OCI-LY1 (cell line): Measurements from ENCODE around the gene SIRT3.

ENCODE experiments used
- H2AFZ ChIP-seq: fragments of 200-600 bp; sonication (generic), shearing (Covaris generic); 2 replicates; pipeline ENCODE4 v1.6.0; 2014; ENCODE audit warnings: antibody characterized with exemption, mild to moderate bottlenecking, low read length
- H3F3A ChIP-seq: fragments of 200-600 bp; sonication (generic), shearing (Covaris generic); 2 replicates; pipeline ENCODE4 v1.6.0; 2014; ENCODE audit warnings: mild to moderate bottlenecking, antibody characterized with exemption, low read length, moderate library complexity; ENCODE audit not compliant: insufficient read depth
- H3K27ac ChIP-seq: fragments of 200-600 bp; sonication (generic); 2 replicates; pipeline ENCODE4 v1.5.1; 2014; ENCODE audit warnings: low read length, mixed run types, mild to moderate bottlenecking, low read depth; ENCODE audit not compliant: poor library complexity, severe bottlenecking
- H3K27me3 ChIP-seq: fragments of 200-600 bp; sonication (generic); 2 replicates; pipeline ENCODE4 v1.6.0; 2014; ENCODE audit warnings: antibody characterized with exemption, mild to moderate bottlenecking, low read length, moderate library complexity; ENCODE audit not compliant: insufficient read depth
- H3K36me3 ChIP-seq: fragments of 200-600 bp; sonication (generic); 2 replicates; pipeline ENCODE4 v1.6.1; 2014; ENCODE audit warnings: mild to moderate bottlenecking, antibody characterized with exemption, low read length, moderate library complexity, mixed read lengths; ENCODE audit not compliant: insufficient read depth
- H3K4me1 ChIP-seq: fragments of 200-600 bp; sonication (generic); 2 replicates; pipeline ENCODE4 v1.5.1; 2014; ENCODE audit warnings: mild to moderate bottlenecking, low read length, moderate library complexity; ENCODE audit not compliant: insufficient read depth, severe bottlenecking
- H3K4me2 ChIP-seq: fragments of 200-600 bp; sonication (generic), shearing (Covaris generic); 2 replicates; pipeline ENCODE4 v1.6.1; 2014; ENCODE audit warnings: low read length
- H3K4me3 ChIP-seq: fragments of 200-600 bp; sonication (generic); 2 replicates; pipeline ENCODE4 v1.5.1; 2014; ENCODE audit warnings: low read length, low read depth, mild to moderate bottlenecking, mixed read lengths; ENCODE audit not compliant: poor library complexity, severe bottlenecking
- H3K79me2 ChIP-seq: fragments of 200-600 bp; shearing (Covaris generic); 2 replicates; pipeline ENCODE4 v1.6.1; 2016; ENCODE audit warnings: mixed run types, low read length, mixed read lengths; ENCODE audit not compliant: insufficient read depth
- H3K9ac ChIP-seq: fragments of 200-600 bp; sonication (generic), shearing (Covaris generic); 2 replicates; pipeline ENCODE4 v1.6.1; 2014; ENCODE audit warnings: mild to moderate bottlenecking, low read length, mixed read lengths
- H3K9me2 ChIP-seq: fragments of 200-600 bp; sonication (generic), shearing (Covaris generic); 2 replicates; pipeline ENCODE4 v1.6.1; 2014; ENCODE audit warnings: low read depth, mild to moderate bottlenecking, low read length, mixed read lengths
- H3K9me3 ChIP-seq: fragments of 200-600 bp; shearing (Covaris generic); 2 replicates; pipeline ENCODE4 v1.6.1; 2014; ENCODE audit warnings: low read length, mixed read lengths
- H4K20me1 ChIP-seq: fragments of 200-600 bp; sonication (generic), shearing (Covaris generic); 2 replicates; pipeline ENCODE4 v1.6.0; 2016; ENCODE audit warnings: mild to moderate bottlenecking, low read length; ENCODE audit not compliant: insufficient read depth
- EZH2 ChIP-seq: fragments of 200-600 bp; sonication (generic), shearing (Covaris generic); IDR thresholded peaks from 2 replicates; pipeline ENCODE4 v1.8.0; 2017; ENCODE audit warnings: borderline replicate concordance, mixed run types, mild to moderate bottlenecking, antibody characterized with exemption, low read length, moderate library complexity, mixed read lengths
- TF ChIP-seq, protein P1 (sequence below): fragments of 200-600 bp; sonication (generic), shearing (Covaris generic); IDR thresholded peaks from 2 replicates; pipeline ENCODE4 v1.5.1; 2017; ENCODE audit warnings: mild to moderate bottlenecking, antibody characterized with exemption, low read length, moderate library complexity, mixed read lengths

Gene SIRT3

DNA sequence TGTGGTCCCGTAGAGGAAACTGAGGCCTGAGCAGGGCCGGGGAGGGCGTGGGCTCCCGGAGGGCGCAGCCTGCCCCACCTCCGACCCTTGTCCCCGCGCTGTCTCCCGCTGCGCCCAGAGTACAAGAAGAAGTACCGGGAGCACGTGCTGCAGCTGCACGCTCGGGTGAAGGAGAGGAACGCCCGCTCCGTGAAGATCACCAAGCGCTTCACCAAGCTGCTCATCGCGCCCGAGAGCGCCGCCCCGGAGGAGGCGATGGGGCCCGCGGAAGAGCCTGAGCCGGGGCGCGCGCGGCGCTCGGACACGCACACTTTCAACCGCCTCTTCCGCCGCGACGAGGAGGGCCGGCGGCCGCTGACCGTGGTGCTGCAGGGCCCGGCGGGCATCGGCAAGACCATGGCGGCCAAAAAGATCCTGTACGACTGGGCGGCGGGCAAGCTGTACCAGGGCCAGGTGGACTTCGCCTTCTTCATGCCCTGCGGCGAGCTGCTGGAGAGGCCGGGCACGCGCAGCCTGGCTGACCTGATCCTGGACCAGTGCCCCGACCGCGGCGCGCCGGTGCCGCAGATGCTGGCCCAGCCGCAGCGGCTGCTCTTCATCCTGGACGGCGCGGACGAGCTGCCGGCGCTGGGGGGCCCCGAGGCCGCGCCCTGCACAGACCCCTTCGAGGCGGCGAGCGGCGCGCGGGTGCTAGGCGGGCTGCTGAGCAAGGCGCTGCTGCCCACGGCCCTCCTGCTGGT, 44.0 kb upstream of the SIRT3 start:
- Histone ChIP-seq H3K9ac (no peak overlapping the region), H3K27ac (no peak overlapping the region), H4K20me1 (no peaks in the 10 kb centered on the region), H3K4me3 (no peak overlapping the region), H3K27me3 (no peaks in the 10 kb centered on the region), H3K4me1 (peaks cover 5% of the 10 kb centered on the region), H3K9me2 (no peaks in the 10 kb centered on the region), H3K36me3 (no peaks in the 10 kb centered on the region), H3K9me3 (peaks cover 6% of the 10 kb centered on the region; the same call in 1 of the 2 replicates), H3K4me2 (no peak overlapping the region), H3K79me2 (no peaks in the 10 kb centered on the region), H2AFZ (no peak overlapping the region), H3F3A (no peaks in the 10 kb centered on the region)
- TF ChIP-seq EZH2 = no peak
- TF ChIP-seq, protein P1, sequence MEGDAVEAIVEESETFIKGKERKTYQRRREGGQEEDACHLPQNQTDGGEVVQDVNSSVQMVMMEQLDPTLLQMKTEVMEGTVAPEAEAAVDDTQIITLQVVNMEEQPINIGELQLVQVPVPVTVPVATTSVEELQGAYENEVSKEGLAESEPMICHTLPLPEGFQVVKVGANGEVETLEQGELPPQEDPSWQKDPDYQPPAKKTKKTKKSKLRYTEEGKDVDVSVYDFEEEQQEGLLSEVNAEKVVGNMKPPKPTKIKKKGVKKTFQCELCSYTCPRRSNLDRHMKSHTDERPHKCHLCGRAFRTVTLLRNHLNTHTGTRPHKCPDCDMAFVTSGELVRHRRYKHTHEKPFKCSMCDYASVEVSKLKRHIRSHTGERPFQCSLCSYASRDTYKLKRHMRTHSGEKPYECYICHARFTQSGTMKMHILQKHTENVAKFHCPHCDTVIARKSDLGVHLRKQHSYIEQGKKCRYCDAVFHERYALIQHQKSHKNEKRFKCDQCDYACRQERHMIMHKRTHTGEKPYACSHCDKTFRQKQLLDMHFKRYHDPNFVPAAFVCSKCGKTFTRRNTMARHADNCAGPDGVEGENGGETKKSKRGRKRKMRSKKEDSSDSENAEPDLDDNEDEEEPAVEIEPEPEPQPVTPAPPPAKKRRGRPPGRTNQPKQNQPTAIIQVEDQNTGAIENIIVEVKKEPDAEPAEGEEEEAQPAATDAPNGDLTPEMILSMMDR = no peak

DNA sequence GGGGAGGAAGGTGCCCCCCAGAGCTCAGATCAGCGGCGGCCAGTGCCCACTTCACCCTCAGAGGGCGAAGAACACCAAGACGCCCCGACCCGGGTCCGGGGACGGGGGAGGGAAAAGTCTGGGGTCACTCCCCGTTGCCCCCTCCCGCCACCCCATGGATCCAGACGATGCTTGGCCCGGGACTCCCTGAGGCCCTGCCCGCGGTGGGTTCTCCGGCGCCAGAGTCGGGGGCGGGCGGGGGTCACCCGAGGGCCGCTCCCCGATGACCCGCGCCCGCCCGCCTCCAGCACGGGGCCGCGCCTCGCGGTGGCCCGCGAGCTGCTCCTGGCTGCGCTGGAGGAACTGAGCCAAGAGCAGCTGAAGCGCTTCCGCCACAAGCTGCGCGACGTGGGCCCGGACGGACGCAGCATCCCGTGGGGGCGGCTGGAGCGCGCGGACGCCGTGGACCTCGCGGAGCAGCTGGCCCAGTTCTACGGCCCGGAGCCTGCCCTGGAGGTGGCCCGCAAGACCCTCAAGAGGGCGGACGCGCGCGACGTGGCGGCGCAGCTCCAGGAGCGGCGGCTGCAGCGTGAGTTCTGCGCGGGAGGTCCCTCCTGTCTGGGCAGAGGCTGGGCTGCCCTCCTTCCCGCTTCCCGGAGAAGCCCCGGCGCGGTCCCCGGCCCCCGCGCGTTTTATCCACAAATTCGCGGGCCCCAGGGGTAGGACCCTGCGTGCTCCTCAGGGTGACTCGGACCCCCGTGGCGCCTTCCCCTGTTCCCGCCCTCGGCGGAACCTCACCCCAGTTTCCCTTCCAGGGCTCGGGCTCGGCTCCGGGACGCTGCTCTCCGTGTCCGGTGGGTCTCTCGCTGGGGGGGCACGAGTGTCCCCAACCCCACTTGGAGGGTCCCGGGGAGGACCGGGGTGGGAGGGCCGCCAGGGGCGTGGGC, 43.2 kb upstream of the SIRT3 start:
- Histone ChIP-seq H2AFZ (no peak overlapping the region), H3K9ac (no peak overlapping the region), H3F3A (no peaks in the 10 kb centered on the region), H4K20me1 (no peaks in the 10 kb centered on the region), H3K27me3 (no peaks in the 10 kb centered on the region), H3K36me3 (no peaks in the 10 kb centered on the region), H3K9me3 (peaks cover 6% of the 10 kb centered on the region; the same call in 1 of the 2 replicates), H3K79me2 (no peaks in the 10 kb centered on the region), H3K27ac (no peak overlapping the region), H3K9me2 (no peaks in the 10 kb centered on the region), H3K4me2 (no peak overlapping the region), H3K4me3 (no peak overlapping the region), H3K4me1 (peaks cover 10% of the 10 kb centered on the region)
- no peak for TF ChIP-seq EZH2

DNA sequence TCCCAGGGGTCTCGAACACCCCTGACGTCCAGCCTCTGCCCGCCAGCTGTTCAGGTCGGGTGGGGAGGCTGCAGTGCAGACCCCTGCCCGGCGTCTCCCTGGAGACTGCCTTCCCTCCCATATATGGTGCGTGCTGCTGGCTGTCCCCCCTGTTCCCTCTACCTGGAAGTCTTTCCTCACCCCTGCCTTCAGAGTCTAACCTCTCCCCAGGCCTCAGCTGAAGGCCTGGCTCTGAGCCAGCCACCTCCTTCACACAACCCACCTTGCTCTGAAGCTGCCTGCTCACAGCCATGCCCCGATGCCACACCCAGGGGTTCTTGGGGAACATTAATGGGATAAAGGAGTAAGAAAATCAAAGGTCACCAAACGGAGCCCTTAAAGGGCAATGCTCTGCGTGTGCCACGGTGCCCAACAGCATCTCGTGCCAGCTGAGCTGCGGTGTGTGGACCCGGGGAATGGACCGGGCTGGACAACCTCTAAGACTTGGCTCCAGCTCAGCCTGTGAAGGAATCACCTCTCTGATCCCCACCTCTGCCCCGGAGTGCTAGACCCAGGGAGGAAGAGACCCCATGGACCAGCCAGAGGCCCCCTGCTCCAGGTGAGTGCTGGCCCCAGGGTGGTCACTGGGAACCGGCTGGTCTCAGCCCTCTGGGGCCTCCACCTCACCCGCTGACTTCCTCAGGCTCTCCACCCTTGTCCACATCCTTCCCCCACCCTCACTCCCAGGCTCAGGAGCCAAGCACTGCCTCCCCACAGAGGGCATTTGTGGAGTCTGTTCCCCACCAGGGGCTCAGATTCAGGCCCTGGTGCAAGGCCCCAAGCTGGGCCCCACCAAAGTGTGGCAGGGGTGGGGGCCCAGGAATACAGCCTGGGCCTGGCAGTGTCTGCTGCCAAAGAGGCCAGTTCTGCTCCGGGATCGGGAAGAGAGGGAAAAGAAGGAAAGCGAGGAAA, 42.1 kb upstream of the SIRT3 start, which contains the start of gene NLRP6:
NLRP6 (plus strand) TSS at position 407 of the 951 bp plus-strand sequence; CDS start at position 570, 163 bp downstream.
- H3K4me3 ChIP-seq = no peak within 1 kb of the TSS
- TF ChIP-seq EZH2 = no peak
- H3K9ac ChIP-seq = no peak within 1 kb of the TSS
- no peaks in the 10 kb centered on the region for H3K27me3 ChIP-seq
- H3F3A ChIP-seq = no peaks in the 10 kb centered on the region; the same call in 1 of the 2 replicates
- peaks cover 6% of the 10 kb centered on the region; the same call in 1 of the 2 replicates for H3K9me3 ChIP-seq
- no peak within 1 kb of the TSS for H2AFZ ChIP-seq
- no peak within 1 kb of the TSS for H3K27ac ChIP-seq
- H3K4me2 ChIP-seq = no peak within 1 kb of the TSS
- peaks cover 10% of the 10 kb centered on the region for H3K4me1 ChIP-seq
- H3K79me2 ChIP-seq = no peaks in the 10 kb centered on the region
- no peaks in the 10 kb centered on the region for H3K9me2 ChIP-seq
- no peaks in the 10 kb centered on the region for H4K20me1 ChIP-seq
- H3K36me3 ChIP-seq = no peaks in the 10 kb centered on the region
